HepG2 (cell line): ENCODE data around the gene SOCS1. TPM values are rescaled to one million over a fixed set of nuclear protein-coding genes. Genes with fewer than 3 reads are reported as not detected.

Experiments used
- BCL6 ChIP-seq: IDR thresholded peaks from 2 replicates; pipeline ENCODE4 v1.6.1; 2016; ENCODE audit warnings: missing genetic modification reagents, missing compliant biosample characterization
- HMG20B ChIP-seq: conservative IDR thresholded peaks from 2 replicates; pipeline ENCODE4 v1.6.1; 2016; ENCODE audit warnings: missing genetic modification reagents, missing compliant biosample characterization
- ISX ChIP-seq: sonication (generic); formaldehyde crosslinking; conservative IDR thresholded peaks from 2 replicates; pipeline ENCODE4 v1.5.0; 2020; ENCODE audit warnings: missing genetic modification reagents
- KLF9 ChIP-seq: IDR thresholded peaks from 2 replicates; pipeline ENCODE4 v1.6.1; 2016; ENCODE audit warnings: low read depth
- MXD4 ChIP-seq: IDR thresholded peaks from 2 replicates; pipeline ENCODE4 v1.6.1; 2016; ENCODE audit warnings: mild to moderate bottlenecking, missing biosample characterization, missing genetic modification reagents
- NFYC ChIP-seq: IDR thresholded peaks from 2 replicates; pipeline ENCODE4 v1.6.1; 2016; ENCODE audit warnings: missing genetic modification reagents, missing compliant biosample characterization
- PHF21A ChIP-seq: sonication (generic); formaldehyde crosslinking; IDR thresholded peaks from 2 replicates; pipeline ENCODE4 v1.5.0; 2020; ENCODE audit warnings: mild to moderate bottlenecking, missing genetic modification reagents
- PRPF4 ChIP-seq: fragments of 200-400 bp; formaldehyde crosslinking; IDR thresholded peaks from 2 replicates; pipeline ENCODE4 v1.6.1; 2016; ENCODE audit warnings: low read length, low read depth; ENCODE audit not compliant: poor library complexity, severe bottlenecking
- REL ChIP-seq: sonication (generic); formaldehyde crosslinking; conservative IDR thresholded peaks from 2 replicates; pipeline ENCODE4 v1.8.0; 2022; ENCODE audit warnings: mild to moderate bottlenecking, missing genetic modification reagents, moderate library complexity
- WIZ ChIP-seq: sonication (generic); formaldehyde crosslinking; IDR thresholded peaks from 2 replicates; pipeline ENCODE4 v1.5.1; 2020; ENCODE audit warnings: mild to moderate bottlenecking, missing genetic modification reagents
- ZBTB21 ChIP-seq: sonication (generic); formaldehyde crosslinking; IDR thresholded peaks from 2 replicates; pipeline ENCODE4 v1.4.0; 2020; ENCODE audit warnings: missing genetic modification reagents
- ZFP1 ChIP-seq: IDR thresholded peaks from 2 replicates; pipeline ENCODE4 v1.6.1; 2016
- ZFX ChIP-seq: sonication (generic); formaldehyde crosslinking; IDR thresholded peaks from 2 replicates; pipeline ENCODE4 v1.4.0; 2020; ENCODE audit warnings: mild to moderate bottlenecking, low read depth, missing genetic modification reagents, moderate library complexity
- ZNF101 ChIP-seq: sonication (generic); formaldehyde crosslinking; IDR thresholded peaks from 2 replicates; pipeline ENCODE4 v1.4.0; 2020; ENCODE audit warnings: mild to moderate bottlenecking, low read depth, missing genetic modification reagents, borderline replicate concordance
- ZNF138 ChIP-seq: sonication (generic); formaldehyde crosslinking; IDR thresholded peaks from 2 replicates; pipeline ENCODE4 v1.5.0; 2020; ENCODE audit warnings: mild to moderate bottlenecking, low read depth, missing genetic modification reagents
- ZNF232 ChIP-seq: sonication (generic); formaldehyde crosslinking; IDR thresholded peaks from 2 replicates; pipeline ENCODE4 v1.4.0; 2020; ENCODE audit warnings: missing genetic modification reagents, borderline replicate concordance
- ZNF878 ChIP-seq: sonication (generic); formaldehyde crosslinking; IDR thresholded peaks from 2 replicates; pipeline ENCODE4 v1.8.1; 2023; ENCODE audit warnings: mild to moderate bottlenecking, missing genetic modification reagents, moderate library complexity
- polyA plus RNA-seq, 8 experiments: library from polyadenylated mRNA; depleted of rRNA in 3 of 8; stranded (reverse) in 7 of 8; unstranded in 1 of 8; fragments of >200 nt; fragmentation: Illumina TruSeq in 4 of 8; extraction: Trizol in 4 of 8; gene quantifications; 2 replicates each; pipeline versions ENCODE4 v1.2.1 to v1.2.3, GENCODE V29; 2011 to 2016; ENCODE audit warnings: low read depth in 4 of 8, missing spikeins in 1 of 8, mixed read lengths in 1 of 8; ENCODE audit not compliant: insufficient read depth in 1 of 8
- total RNA-seq, 5 experiments: library from RNA; depleted of rRNA; stranded (reverse); fragments of >200 nt; fragmentation: Illumina TruSeq; extraction: Trizol; gene quantifications; 2 replicates each; pipeline ENCODE4 v1.2.3, GENCODE V29; 2016; ENCODE audit warnings: low read depth in 1 of 5
- TF ChIP-seq, protein P1 (sequence below): sonication (generic); formaldehyde crosslinking; IDR thresholded peaks from 2 replicates; pipeline ENCODE4 v1.4.0; 2020; ENCODE audit warnings: low read depth, missing genetic modification reagents
- TF ChIP-seq, protein P2 (sequence below): sonication (generic); formaldehyde crosslinking; IDR thresholded peaks from 2 replicates; pipeline ENCODE4 v1.4.0; 2020; ENCODE audit warnings: missing genetic modification reagents, borderline replicate concordance
- TF ChIP-seq, protein P3 (sequence below): sonication (generic); formaldehyde crosslinking; conservative IDR thresholded peaks from 2 replicates; pipeline ENCODE4 v1.8.0; 2022; ENCODE audit warnings: missing genetic modification reagents

The SOCS1 gene
- total and polyA plus RNA-seq, 2 of the 13 experiments (the other 11 are each of a cell fraction or from before 2014, with no cell fraction given) = 5.3 to 6.3 TPM

DNA sequence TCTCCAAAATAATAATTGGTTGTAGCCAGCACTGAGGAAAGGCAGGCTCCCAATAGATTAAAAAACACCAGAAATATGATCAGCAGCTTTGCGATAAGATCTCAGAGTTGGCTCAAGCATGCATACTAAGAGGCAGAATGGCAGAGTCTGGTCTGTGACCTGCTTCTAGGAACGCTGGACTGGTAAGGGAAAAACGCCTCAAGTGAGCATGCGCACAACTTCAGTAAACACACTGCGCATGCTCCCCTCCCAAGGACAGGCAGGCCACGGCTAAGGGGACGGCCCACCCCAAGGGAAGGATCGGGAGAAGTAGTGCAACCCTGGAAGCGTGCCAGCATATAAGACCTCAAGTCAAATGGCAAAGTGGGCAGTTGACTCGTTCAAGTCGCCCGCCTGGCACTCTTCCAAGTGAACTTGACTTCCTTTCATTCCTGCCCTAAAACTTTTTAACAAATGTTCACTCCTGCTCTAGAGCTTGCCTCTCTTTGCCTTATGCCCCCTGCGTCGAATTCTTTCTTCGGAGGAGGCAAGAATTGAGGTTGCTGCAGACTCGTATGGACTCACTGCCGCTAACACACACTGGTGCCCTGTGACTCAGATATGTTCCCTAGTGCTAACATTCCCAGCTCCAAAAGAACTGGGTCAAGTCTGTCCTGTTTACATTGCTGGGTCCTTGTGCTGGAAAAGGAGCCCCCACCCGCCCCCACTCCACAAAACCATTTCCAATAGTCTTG, 47.6 kb upstream of the SOCS1 start (continued):
- TF ChIP-seq, protein P1, sequence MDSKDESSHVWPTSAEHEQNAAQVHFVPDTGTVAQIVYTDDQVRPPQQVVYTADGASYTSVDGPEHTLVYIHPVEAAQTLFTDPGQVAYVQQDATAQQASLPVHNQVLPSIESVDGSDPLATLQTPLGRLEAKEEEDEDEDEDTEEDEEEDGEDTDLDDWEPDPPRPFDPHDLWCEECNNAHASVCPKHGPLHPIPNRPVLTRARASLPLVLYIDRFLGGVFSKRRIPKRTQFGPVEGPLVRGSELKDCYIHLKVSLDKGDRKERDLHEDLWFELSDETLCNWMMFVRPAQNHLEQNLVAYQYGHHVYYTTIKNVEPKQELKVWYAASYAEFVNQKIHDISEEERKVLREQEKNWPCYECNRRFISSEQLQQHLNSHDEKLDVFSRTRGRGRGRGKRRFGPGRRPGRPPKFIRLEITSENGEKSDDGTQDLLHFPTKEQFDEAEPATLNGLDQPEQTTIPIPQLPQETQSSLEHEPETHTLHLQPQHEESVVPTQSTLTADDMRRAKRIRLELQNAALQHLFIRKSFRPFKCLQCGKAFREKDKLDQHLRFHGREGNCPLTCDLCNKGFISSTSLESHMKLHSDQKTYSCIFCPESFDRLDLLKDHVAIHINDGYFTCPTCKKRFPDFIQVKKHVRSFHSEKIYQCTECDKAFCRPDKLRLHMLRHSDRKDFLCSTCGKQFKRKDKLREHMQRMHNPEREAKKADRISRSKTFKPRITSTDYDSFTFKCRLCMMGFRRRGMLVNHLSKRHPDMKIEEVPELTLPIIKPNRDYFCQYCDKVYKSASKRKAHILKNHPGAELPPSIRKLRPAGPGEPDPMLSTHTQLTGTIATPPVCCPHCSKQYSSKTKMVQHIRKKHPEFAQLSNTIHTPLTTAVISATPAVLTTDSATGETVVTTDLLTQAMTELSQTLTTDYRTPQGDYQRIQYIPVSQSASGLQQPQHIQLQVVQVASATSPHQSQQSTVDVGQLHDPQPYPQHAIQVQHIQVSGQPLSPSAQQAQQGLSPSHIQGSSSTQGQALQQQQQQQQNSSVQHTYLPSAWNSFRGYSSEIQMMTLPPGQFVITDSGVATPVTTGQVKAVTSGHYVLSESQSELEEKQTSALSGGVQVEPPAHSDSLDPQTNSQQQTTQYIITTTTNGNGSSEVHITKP (CRISPR knock-in tag) = peak; percentile 41; the same call in 1 of the 2 replicates
- TF ChIP-seq ISX (CRISPR knock-in tag) (no peak), REL (no peak), NFYC (CRISPR knock-in tag) (no peak), PHF21A (CRISPR knock-in tag) (no peak), ZFX (0 out of 2 replicates have a peak, but pooled peaks have one; percentile 18), ZNF878 (CRISPR knock-in tag) (no peak), ZNF138 (CRISPR knock-in tag) (no peak), PRPF4 (no peak), KLF9 (CRISPR knock-in tag) (no peak), ZNF101 (CRISPR knock-in tag) (no peak), WIZ (CRISPR knock-in tag) (no peak), BCL6 (CRISPR knock-in tag) (peak; percentile 42; the same call in 1 of the 2 replicates), MXD4 (CRISPR knock-in tag) (no peak), ZFP1 (no peak), ZBTB21 (0 out of 2 replicates have a peak, but pooled peaks have one; percentile 21), ZNF232 (no peak), HMG20B (CRISPR knock-in tag) (no peak)
- TF ChIP-seq, protein P2, sequence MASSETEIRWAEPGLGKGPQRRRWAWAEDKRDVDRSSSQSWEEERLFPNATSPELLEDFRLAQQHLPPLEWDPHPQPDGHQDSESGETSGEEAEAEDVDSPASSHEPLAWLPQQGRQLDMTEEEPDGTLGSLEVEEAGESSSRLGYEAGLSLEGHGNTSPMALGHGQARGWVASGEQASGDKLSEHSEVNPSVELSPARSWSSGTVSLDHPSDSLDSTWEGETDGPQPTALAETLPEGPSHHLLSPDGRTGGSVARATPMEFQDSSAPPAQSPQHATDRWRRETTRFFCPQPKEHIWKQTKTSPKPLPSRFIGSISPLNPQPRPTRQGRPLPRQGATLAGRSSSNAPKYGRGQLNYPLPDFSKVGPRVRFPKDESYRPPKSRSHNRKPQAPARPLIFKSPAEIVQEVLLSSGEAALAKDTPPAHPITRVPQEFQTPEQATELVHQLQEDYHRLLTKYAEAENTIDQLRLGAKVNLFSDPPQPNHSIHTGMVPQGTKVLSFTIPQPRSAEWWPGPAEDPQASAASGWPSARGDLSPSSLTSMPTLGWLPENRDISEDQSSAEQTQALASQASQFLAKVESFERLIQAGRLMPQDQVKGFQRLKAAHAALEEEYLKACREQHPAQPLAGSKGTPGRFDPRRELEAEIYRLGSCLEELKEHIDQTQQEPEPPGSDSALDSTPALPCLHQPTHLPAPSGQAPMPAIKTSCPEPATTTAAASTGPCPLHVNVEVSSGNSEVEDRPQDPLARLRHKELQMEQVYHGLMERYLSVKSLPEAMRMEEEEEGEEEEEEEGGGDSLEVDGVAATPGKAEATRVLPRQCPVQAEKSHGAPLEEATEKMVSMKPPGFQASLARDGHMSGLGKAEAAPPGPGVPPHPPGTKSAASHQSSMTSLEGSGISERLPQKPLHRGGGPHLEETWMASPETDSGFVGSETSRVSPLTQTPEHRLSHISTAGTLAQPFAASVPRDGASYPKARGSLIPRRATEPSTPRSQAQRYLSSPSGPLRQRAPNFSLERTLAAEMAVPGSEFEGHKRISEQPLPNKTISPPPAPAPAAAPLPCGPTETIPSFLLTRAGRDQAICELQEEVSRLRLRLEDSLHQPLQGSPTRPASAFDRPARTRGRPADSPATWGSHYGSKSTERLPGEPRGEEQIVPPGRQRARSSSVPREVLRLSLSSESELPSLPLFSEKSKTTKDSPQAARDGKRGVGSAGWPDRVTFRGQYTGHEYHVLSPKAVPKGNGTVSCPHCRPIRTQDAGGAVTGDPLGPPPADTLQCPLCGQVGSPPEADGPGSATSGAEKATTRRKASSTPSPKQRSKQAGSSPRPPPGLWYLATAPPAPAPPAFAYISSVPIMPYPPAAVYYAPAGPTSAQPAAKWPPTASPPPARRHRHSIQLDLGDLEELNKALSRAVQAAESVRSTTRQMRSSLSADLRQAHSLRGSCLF (CRISPR knock-in tag) = no peak
- TF ChIP-seq, protein P3, sequence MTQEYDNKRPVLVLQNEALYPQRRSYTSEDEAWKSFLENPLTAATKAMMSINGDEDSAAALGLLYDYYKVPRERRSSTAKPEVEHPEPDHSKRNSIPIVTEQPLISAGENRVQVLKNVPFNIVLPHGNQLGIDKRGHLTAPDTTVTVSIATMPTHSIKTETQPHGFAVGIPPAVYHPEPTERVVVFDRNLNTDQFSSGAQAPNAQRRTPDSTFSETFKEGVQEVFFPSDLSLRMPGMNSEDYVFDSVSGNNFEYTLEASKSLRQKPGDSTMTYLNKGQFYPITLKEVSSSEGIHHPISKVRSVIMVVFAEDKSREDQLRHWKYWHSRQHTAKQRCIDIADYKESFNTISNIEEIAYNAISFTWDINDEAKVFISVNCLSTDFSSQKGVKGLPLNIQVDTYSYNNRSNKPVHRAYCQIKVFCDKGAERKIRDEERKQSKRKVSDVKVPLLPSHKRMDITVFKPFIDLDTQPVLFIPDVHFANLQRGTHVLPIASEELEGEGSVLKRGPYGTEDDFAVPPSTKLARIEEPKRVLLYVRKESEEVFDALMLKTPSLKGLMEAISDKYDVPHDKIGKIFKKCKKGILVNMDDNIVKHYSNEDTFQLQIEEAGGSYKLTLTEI = no peak
